HepG2 (cell line): ENCODE measurements around the gene TFAP2D. TPM values are rescaled to one million over a fixed set of nuclear protein-coding genes. Genes with fewer than 3 reads are reported as not detected.

Source experiments
- ATAC-seq: fragments of 200-7000 bp; cut with Tn5 transposase; 3 replicates; pipeline ENCODE4 v1.9.1; 2020; ENCODE audit warnings: mild to moderate bottlenecking, moderate library complexity
- BruUV-seq: library from RNA; stranded (reverse); fragments of 400-500 nt; replicated peaks from 2 replicates; lab custom pipeline; 2021; lab: Mats Ljungman, UMichigan
- CTCF ChIA-PET: fragments of 300-600 bp; formaldehyde crosslinking; extraction: SDS; loops from one replicate; lab custom pipeline; 2021; ENCODE audit warnings: low total read pairs, inconsistent platforms, low intra/inter-chr PET ratio; lab: Yijun Ruan, JAX
- POLR2A ChIA-PET: fragments of 350-600 bp; sonication (Branson Sonifier 250); formaldehyde crosslinking; loops from one replicate; lab custom pipeline; 2020; ENCODE audit warnings: antibody characterized with exemption, inconsistent platforms; lab: Yijun Ruan, JAX
- DNase-seq: peaks from one replicate; pipeline ENCODE4 v3.0.0-alpha.2; 2015; ENCODE audit warnings: low spot score
- FAIRE-seq: peaks from 3 replicates; lab custom pipeline; 2011; peaks lifted over from hg19 to GRCh38; lab: Jason Lieb, UNC
- H2AFZ ChIP-seq: one replicate; pipeline ENCODE4 v1.6.1; 2011; ENCODE audit warnings: low read length, inconsistent platforms
- H3K27ac ChIP-seq: fragments of 300-600 bp; 3 replicates; pipeline ENCODE4 v1.8.0; 2011; ENCODE audit warnings: mixed run types, mild to moderate bottlenecking, mixed read lengths, low read length, inconsistent platforms; ENCODE audit not compliant: insufficient read depth; ENCODE audit errors: extremely low read length
- H3K27me3 ChIP-seq, 2 experiments: fragments of 200-600 bp in 1 of 2; 2 replicates in 1 of 2; 3 replicates in 1 of 2; pipeline versions ENCODE4 v1.6.0 to v1.8.0; 2011; ENCODE audit warnings: low read length in 2 of 2, mild to moderate bottlenecking in 2 of 2, moderate library complexity in 2 of 2, inconsistent platforms in 1 of 2; ENCODE audit not compliant: insufficient read depth in 2 of 2, control insufficient read depth in 1 of 2
- H3K36me3 ChIP-seq, 2 experiments: fragments of 200-600 bp in 1 of 2; replicated peaks in 1 of 2; 2 replicates in 1 of 2; 3 replicates in 1 of 2; pipeline versions ENCODE4 v1.5.1 to v1.8.0; 2011; ENCODE audit warnings: low read length in 2 of 2, inconsistent platforms in 1 of 2; ENCODE audit not compliant: insufficient read depth in 2 of 2, control insufficient read depth in 1 of 2
- H3K4me1 ChIP-seq: 2 replicates; pipeline ENCODE4 v1.5.1; 2012; ENCODE audit warnings: low read length, inconsistent platforms; ENCODE audit not compliant: insufficient read depth
- H3K4me2 ChIP-seq: 2 replicates; pipeline ENCODE4 v1.6.0; 2011; ENCODE audit warnings: low read depth, low read length, inconsistent platforms
- H3K4me3 ChIP-seq, 3 experiments: fragments of 200-600 bp in 1 of 3; sonication (generic), shearing (Covaris generic) in 1 of 3; replicated peaks in 1 of 3; 2 replicates each; pipeline ENCODE4 v1.5.1; 2011 to 2016; ENCODE audit warnings: low read length in 3 of 3, inconsistent platforms in 2 of 3, low read depth in 2 of 3, mild to moderate bottlenecking in 2 of 3, control low read depth in 1 of 3, mixed read lengths in 1 of 3; ENCODE audit not compliant: insufficient read depth in 1 of 3
- H3K79me2 ChIP-seq: one replicate; pipeline ENCODE4 v1.6.1; 2011; ENCODE audit warnings: low read length, inconsistent platforms; ENCODE audit not compliant: insufficient read depth
- H3K9ac ChIP-seq: 2 replicates; pipeline ENCODE4 v1.6.0; 2011; ENCODE audit warnings: mild to moderate bottlenecking, low read depth, low read length, inconsistent platforms; ENCODE audit not compliant: insufficient read depth
- H3K9me3 ChIP-seq: 2 replicates; pipeline ENCODE4 v1.5.1; 2012; ENCODE audit warnings: mild to moderate bottlenecking, low read length
- H4K20me1 ChIP-seq: 2 replicates; pipeline ENCODE4 v1.6.0; 2011; ENCODE audit warnings: inconsistent platforms, mild to moderate bottlenecking, low read length, moderate library complexity; ENCODE audit not compliant: insufficient read depth
- MIER2 ChIP-seq: IDR thresholded peaks from 2 replicates; pipeline ENCODE4 v1.6.1; 2016; ENCODE audit warnings: missing biosample characterization, missing genetic modification reagents
- ZNF569 ChIP-seq: sonication (generic); formaldehyde crosslinking; IDR thresholded peaks from 2 replicates; pipeline ENCODE4 v1.5.0; 2020; ENCODE audit warnings: mild to moderate bottlenecking, missing genetic modification reagents, moderate library complexity, borderline replicate concordance
- WGBS: methylation state at CpG from one replicate; pipeline ENCODE4 v1.1.6; 2017; ENCODE audit warnings: low lambda C conversion rate; 5-methylcytosine and 5-hydroxymethylcytosine counted together
- in situ Hi-C: cut with HindIII; loops from 2 replicates; pipeline ENCODE4 v1.10.0; 2017; ENCODE audit warnings: low pct_unique_long_range_greater_than_20kb; ENCODE audit not compliant: extremely low pct_ligation_motif_present
- intact Hi-C: fragments of 100-400 bp; cut with micrococcal nuclease; formaldehyde crosslinking; loops from one replicate; pipeline ENCODE4 v1.10.0; 2022; ENCODE audit not compliant: unreplicated experiment
- polyA plus RNA-seq, 8 experiments: library from polyadenylated mRNA; depleted of rRNA in 3 of 8; stranded (reverse) in 7 of 8; unstranded in 1 of 8; fragments of >200 nt; fragmentation: Illumina TruSeq in 4 of 8; extraction: Trizol in 4 of 8; gene quantifications; 2 replicates each; pipeline versions ENCODE4 v1.2.1 to v1.2.3, GENCODE V29; 2011 to 2016; ENCODE audit warnings: low read depth in 4 of 8, missing spikeins in 1 of 8, mixed read lengths in 1 of 8; ENCODE audit not compliant: insufficient read depth in 1 of 8
- total RNA-seq, 5 experiments: library from RNA; depleted of rRNA; stranded (reverse); fragments of >200 nt; fragmentation: Illumina TruSeq; extraction: Trizol; gene quantifications; 2 replicates each; pipeline ENCODE4 v1.2.3, GENCODE V29; 2016; ENCODE audit warnings: low read depth in 1 of 5
- TF ChIP-seq, protein P1 (sequence below), 2 experiments: IDR thresholded peaks; 2 replicates each; pipeline ENCODE4 v1.6.1; 2011 to 2012; ENCODE audit warnings: low read length in 2 of 2, borderline replicate concordance in 1 of 2, low read depth in 1 of 2, mild to moderate bottlenecking in 1 of 2, moderate library complexity in 1 of 2
- TF ChIP-seq, protein P2 (sequence below): fragments of 450-650 bp; IDR thresholded peaks from 2 replicates; pipeline ENCODE4 v1.6.1; 2016
- TF ChIP-seq, protein P3 (sequence below): IDR thresholded peaks from 2 replicates; pipeline ENCODE4 v1.6.1; 2012; ENCODE audit warnings: inconsistent platforms

TFAP2D gene
- total and polyA plus RNA-seq, 2 of the 13 experiments (the other 11 are each of a cell fraction or from before 2014, with no cell fraction given) = not detected

DNA sequence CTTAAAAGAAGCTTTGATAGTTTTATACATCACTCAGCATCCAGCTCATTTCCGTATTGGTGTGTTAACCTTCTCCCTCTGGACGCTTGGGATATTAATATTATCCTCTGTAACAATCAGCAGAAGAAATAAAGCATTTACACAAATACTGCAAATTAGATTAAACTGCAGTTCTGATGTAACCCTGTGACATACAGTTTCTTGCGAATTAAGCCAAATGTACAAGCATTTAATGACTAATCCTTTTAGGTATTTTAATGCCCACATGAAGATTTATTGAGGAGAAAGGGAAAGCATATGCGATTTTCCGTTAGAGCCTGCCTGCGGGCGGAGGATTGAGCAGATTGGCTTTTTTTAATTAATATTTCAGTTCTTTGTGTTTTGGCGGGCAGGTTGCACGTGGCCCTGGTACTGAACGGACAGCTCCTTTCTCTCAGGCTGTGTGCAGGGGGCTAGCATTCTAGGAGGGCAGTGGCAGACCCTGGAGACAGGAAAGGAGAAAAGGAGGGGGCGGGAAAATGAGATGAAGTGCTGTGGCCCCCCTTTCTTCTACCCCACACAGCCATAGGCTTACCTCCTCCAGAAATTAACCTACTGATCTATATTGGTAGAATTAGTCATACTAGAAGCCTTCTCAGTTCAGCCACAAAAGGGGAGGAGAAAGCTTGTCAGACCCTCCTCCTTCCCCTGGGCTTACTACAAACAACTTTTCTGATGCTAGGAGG, 14.1 kb upstream of the TFAP2D start:
- no peak overlapping the region for H3K4me2 ChIP-seq
- H2AFZ ChIP-seq = no peak overlapping the region
- in situ Hi-C loops = no loop called here
- no peaks in the 10 kb centered on the region for H3K9me3 ChIP-seq
- TF ChIP-seq ZNF569 (no peak), MIER2 (CRISPR knock-in tag) (peak; percentile 86)
- TF ChIP-seq, protein P1, sequence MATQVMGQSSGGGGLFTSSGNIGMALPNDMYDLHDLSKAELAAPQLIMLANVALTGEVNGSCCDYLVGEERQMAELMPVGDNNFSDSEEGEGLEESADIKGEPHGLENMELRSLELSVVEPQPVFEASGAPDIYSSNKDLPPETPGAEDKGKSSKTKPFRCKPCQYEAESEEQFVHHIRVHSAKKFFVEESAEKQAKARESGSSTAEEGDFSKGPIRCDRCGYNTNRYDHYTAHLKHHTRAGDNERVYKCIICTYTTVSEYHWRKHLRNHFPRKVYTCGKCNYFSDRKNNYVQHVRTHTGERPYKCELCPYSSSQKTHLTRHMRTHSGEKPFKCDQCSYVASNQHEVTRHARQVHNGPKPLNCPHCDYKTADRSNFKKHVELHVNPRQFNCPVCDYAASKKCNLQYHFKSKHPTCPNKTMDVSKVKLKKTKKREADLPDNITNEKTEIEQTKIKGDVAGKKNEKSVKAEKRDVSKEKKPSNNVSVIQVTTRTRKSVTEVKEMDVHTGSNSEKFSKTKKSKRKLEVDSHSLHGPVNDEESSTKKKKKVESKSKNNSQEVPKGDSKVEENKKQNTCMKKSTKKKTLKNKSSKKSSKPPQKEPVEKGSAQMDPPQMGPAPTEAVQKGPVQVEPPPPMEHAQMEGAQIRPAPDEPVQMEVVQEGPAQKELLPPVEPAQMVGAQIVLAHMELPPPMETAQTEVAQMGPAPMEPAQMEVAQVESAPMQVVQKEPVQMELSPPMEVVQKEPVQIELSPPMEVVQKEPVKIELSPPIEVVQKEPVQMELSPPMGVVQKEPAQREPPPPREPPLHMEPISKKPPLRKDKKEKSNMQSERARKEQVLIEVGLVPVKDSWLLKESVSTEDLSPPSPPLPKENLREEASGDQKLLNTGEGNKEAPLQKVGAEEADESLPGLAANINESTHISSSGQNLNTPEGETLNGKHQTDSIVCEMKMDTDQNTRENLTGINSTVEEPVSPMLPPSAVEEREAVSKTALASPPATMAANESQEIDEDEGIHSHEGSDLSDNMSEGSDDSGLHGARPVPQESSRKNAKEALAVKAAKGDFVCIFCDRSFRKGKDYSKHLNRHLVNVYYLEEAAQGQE (IDR thresholded peaks at IDR 0.05; ENCODE audit: borderline replicate concordance in 1 of 2, low read depth in 1 of 2, low read length in 2 of 2) = peak; percentile 45 to 90
- TF ChIP-seq, protein P2, sequence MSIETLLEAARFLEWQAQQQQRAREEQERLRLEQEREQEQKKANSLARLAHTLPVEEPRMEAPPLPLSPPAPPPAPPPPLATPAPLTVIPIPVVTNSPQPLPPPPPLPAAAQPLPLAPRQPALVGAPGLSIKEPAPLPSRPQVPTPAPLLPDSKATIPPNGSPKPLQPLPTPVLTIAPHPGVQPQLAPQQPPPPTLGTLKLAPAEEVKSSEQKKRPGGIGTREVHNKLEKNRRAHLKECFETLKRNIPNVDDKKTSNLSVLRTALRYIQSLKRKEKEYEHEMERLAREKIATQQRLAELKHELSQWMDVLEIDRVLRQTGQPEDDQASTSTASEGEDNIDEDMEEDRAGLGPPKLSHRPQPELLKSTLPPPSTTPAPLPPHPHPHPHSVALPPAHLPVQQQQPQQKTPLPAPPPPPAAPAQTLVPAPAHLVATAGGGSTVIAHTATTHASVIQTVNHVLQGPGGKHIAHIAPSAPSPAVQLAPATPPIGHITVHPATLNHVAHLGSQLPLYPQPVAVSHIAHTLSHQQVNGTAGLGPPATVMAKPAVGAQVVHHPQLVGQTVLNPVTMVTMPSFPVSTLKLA = no peak
- TF ChIP-seq, protein P3, sequence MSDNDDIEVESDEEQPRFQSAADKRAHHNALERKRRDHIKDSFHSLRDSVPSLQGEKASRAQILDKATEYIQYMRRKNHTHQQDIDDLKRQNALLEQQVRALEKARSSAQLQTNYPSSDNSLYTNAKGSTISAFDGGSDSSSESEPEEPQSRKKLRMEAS = 0 out of 2 replicates have a peak, but pooled peaks have one; percentile 22
- H3K79me2 ChIP-seq = no peaks in the 10 kb centered on the region
- H3K4me3 ChIP-seq = no peak overlapping the region
- ChIA-PET POLR2A (no interaction called here), CTCF (no interaction called here)
- no peak overlapping the region for H3K27ac ChIP-seq
- H4K20me1 ChIP-seq = no peaks in the 10 kb centered on the region; the same call in 1 of the 2 replicates
- H3K9ac ChIP-seq = no peak overlapping the region
- BruUV-seq = no TSS peak
- no peak for DNase-seq
- no peak for FAIRE-seq
- no peaks in the 10 kb centered on the region for H3K36me3 ChIP-seq
- no peaks in the 10 kb centered on the region for H3K4me1 ChIP-seq
- intact Hi-C loops = no loop called here
- H3K27me3 ChIP-seq = no peaks in the 10 kb centered on the region
- no peak for ATAC-seq
- WGBS = 2% methylated on average over 11 of the region's 11 CpGs
